ENCODE data around the gene PDE11A. TPM values are rescaled to one million over a fixed set of nuclear protein-coding genes. Genes with fewer than 3 reads are reported as not detected.

PDE11A gene
- total and polyA plus RNA-seq, 4 donors = 0.11 to 1.3 (median 0.25) TPM; not detected in 1

DNA sequence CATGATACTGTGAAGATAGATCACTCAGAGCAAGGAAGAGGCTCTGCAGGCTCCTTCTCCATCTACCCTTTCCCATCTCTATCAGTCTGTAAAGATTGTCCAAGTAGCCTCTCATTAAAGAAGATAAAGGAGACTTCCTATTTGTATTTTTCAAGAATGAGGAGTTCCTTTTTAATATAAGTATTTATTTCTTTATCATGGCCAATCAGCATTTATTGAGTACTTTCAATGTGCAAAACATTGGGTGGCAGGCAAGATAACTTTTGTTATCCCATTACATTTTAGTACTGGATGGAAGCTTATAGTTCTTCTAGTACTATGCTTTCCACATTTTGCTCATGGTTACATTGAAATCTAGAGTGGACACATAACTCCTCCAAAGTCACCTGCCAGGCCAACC is 3.6 kb upstream of the PDE11A start:
- peaks cover 0 to 10% (median 0%) of the 10 kb centered on the region in 5 donors for H3K4me1 ChIP-seq (ENCODE audit: control insufficient read depth in 5 of 5, insufficient read depth in 5 of 5, low read length in 5 of 5)
- H3K9ac ChIP-seq (ENCODE audit: insufficient read depth in 1 of 2, low read length in 2 of 2) = no peak overlapping the region
- H3K9me3 ChIP-seq (ENCODE audit: control insufficient read depth in 4 of 4, insufficient read depth in 3 of 4, low read length in 3 of 4) = peaks cover 0 to 2% (median 0%) of the 10 kb centered on the region in 4 donors
- H3K36me3 ChIP-seq (ENCODE audit: control insufficient read depth in 4 of 4, insufficient read depth in 4 of 4, low read length in 4 of 4) = no peaks in the 10 kb centered on the region
- H3K27ac ChIP-seq (ENCODE audit: low read depth in 1 of 2, low read length in 1 of 2) = no peak overlapping the region
- no peak overlapping the region for H3K4me3 ChIP-seq
- TF ChIP-seq CTCF (IDR thresholded peaks at IDR 0.05; ENCODE audit: control extremely low read depth, extremely low read depth) = no peak
- H3K27me3 ChIP-seq (ENCODE audit: control insufficient read depth in 3 of 3, insufficient read depth in 3 of 3, low read length in 2 of 3) = peaks cover 0 to 18% (median 12%) of the 10 kb centered on the region in 3 donors
- no peak for DNase-seq
- no peak for ATAC-seq (ENCODE audit: insufficient read depth, low FRiP score)

DNA sequence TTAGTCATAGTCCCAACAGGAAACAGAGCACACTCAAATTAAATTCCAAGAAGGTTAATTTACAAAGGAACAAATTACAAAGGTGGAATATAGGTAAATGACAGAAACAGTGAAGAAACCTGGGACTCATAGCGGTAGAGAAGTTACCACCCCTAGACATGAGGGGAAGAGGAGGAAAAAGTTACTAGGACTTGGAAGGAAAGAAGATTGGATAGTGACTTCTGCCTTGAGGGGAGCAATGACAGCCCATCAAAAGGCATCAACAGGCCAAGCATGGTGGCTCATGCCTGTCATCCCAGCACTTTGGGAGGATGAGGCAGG is 2.4 kb upstream of the PDE11A start:
- DNase-seq (no peak), ATAC-seq (ENCODE audit: insufficient read depth, low FRiP score) (no peak)
- peaks cover 0 to 10% (median 0%) of the 10 kb centered on the region in 5 donors for H3K4me1 ChIP-seq (ENCODE audit: control insufficient read depth in 5 of 5, insufficient read depth in 5 of 5, low read length in 5 of 5)
- peaks cover 0 to 2% (median 0%) of the 10 kb centered on the region in 4 donors for H3K9me3 ChIP-seq (ENCODE audit: control insufficient read depth in 4 of 4, insufficient read depth in 3 of 4, low read length in 3 of 4)
- H3K4me3 ChIP-seq = no peak overlapping the region
- no peak for TF ChIP-seq CTCF (IDR thresholded peaks at IDR 0.05; ENCODE audit: control extremely low read depth, extremely low read depth)
- peaks cover 0 to 23% (median 16%) of the 10 kb centered on the region in 3 donors for H3K27me3 ChIP-seq (ENCODE audit: control insufficient read depth in 3 of 3, insufficient read depth in 3 of 3, low read length in 2 of 3)
- no peak overlapping the region for H3K9ac ChIP-seq (ENCODE audit: insufficient read depth in 1 of 2, low read length in 2 of 2)
- 92 to 100% methylated on average over 1 of the region's 1 CpG for WGBS, 2 donors
- H3K36me3 ChIP-seq (ENCODE audit: control insufficient read depth in 4 of 4, insufficient read depth in 4 of 4, low read length in 4 of 4) = no peaks in the 10 kb centered on the region
- no peak overlapping the region for H3K27ac ChIP-seq (ENCODE audit: low read depth in 1 of 2, low read length in 1 of 2)

DNA sequence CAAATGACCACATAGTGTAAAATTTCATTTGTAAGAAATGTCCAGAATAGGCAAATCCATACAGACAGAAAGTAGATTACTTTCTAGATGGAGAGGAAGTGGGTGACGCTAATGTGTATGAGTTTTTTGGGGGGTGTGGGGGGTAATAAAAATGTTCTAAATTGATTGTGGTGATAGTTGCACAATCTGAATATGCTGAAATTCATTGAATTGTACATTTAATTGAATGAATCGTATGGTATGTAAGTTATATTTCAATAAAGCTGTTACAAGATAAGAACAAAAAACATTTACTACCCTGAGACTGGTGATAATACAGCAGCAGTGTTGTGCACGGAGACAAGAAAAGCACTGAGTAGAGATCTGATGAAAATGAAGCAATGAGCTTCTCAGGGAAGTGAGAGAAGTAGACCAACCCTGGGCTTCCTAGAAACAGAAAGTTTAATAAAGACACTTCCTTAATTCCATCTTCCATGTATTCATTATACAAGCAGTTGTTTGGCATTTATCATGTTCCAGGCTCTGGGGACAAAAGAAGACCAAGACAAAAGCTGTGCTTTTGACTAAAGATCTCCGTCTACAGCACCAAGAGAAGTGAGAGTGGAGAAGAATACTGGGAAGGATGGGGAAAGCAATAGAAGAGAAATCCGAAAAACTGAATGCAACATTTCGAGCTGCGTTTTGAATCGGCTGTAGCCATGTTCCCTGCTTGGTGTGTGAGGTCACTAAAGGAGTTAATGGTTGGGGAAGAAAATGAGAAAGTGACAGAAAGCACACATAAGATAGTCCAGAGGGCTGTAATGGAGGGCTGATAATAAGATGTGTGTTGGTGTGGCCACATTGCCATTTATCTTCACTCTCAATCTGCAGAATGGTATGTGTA is 1.8 kb upstream of the PDE11A start:
- peaks cover 0 to 10% (median 0%) of the 10 kb centered on the region in 5 donors for H3K4me1 ChIP-seq (ENCODE audit: control insufficient read depth in 5 of 5, insufficient read depth in 5 of 5, low read length in 5 of 5)
- no peak overlapping the region for H3K27ac ChIP-seq (ENCODE audit: low read depth in 1 of 2, low read length in 1 of 2)
- no peak overlapping the region for H3K9ac ChIP-seq (ENCODE audit: insufficient read depth in 1 of 2, low read length in 2 of 2)
- ATAC-seq (ENCODE audit: insufficient read depth, low FRiP score) (no peak), DNase-seq (no peak)
- H3K9me3 ChIP-seq (ENCODE audit: control insufficient read depth in 4 of 4, insufficient read depth in 3 of 4, low read length in 3 of 4) = peaks cover 0 to 2% (median 0%) of the 10 kb centered on the region in 4 donors
- peaks cover 0 to 23% (median 16%) of the 10 kb centered on the region in 3 donors for H3K27me3 ChIP-seq (ENCODE audit: control insufficient read depth in 3 of 3, insufficient read depth in 3 of 3, low read length in 2 of 3)
- H3K4me3 ChIP-seq = no peak overlapping the region
- no peaks in the 10 kb centered on the region for H3K36me3 ChIP-seq (ENCODE audit: control insufficient read depth in 4 of 4, insufficient read depth in 4 of 4, low read length in 4 of 4)
- no peak for TF ChIP-seq CTCF (IDR thresholded peaks at IDR 0.05; ENCODE audit: control extremely low read depth, extremely low read depth)
- WGBS, 2 donors = 77 to 79% methylated on average over 8 of the region's 8 CpGs

Data from lung (tissue), 12 donors.